HG03521 (cell line): ENCODE data around the gene CENPX.

Source experiments
- ATAC-seq: cut with Tn5 transposase; IDR thresholded peaks from one replicate; pipeline ENCODE4 v1.9.1; 2021; ENCODE audit warnings: mild to moderate bottlenecking, moderate library complexity; ENCODE audit not compliant: unreplicated experiment

CENPX gene

DNA sequence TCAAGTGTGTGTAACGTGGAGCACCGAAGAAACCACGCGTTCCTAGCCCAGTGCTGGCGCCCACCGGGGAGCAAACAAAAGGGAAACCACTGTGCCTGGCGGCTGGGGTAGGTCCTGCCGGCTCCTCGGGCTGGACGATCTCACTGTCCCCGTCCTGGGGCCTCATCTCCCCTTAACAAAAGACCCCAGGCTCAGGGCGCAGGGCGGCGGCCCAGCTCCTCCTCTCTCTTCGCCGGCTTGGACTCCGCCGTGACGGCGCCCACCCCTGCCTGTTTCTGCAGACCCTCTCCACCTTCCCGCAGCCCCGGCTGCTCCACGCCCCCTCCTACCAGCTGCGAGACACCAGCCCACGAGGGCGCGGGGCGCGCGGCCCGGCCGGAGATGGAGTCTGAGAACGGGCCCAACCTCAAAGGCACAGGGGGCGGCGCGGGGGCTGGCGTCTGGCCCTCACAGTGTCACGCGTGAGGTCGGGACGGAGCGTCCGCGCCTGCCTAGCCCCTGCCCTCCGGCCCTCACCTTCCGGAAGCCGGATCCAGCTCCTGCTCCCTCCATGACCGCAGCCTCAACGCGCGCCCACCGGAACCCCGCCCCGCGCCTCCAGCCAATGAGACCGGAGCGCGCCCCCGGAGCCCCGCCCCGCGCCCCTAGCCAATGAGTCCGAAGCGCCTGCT is at the start of gene CENPX:
CENPX (minus strand) TSS at position 569 of the 671 bp plus-strand sequence; CDS start at position 552, 17 bp downstream.
- ATAC-seq, result no peak

- ATAC-seq, result no peak
Measured at GRCh38 chr17:82070611-82071010, 47.9 kb upstream of the CENPX start.

GRCh38 chr17:82065638-82066303 is 43.1 kb upstream of the CENPX start, which contains the start of gene DUS1L:
Gene DUS1L, minus strand, starts transcription at chr17:82065804. Its CDS starts 745 bp downstream, at chr17:82065059.
- ATAC-seq, result peak; percentile 67

DNA sequence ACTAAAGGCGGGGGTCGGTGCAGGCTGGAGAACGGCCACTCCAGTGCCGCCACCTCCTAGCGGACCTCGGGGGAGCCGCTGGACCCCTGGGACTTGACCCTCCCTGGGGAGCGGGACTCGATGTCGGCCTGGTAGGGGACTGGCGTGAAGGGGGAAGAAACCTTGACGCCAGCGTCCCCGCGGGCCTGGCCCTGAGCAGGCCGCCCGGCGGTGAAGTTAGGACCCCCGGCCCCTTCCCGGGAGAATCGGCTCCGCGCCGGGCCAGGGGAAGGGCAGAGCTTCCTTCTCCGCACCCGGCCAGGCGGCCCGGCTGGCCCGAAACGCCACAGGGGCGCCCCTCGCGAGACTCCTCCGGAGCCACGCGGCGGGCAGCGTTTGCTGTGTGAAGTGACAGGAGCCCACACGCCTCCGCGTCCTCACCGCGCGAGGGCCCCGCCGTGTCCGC is 42.5 kb upstream of the CENPX start:
- ATAC-seq, result peak; percentile 28

GRCh38 chr17:82064433-82065192 is 41.9 kb upstream of the CENPX start:
- no peak for ATAC-seq

GRCh38 chr17:82063424-82064415 is 41.0 kb upstream of the CENPX start:
- ATAC-seq, result no peak

GRCh38 chr17:82062984-82063368 is 40.3 kb upstream of the CENPX start:
- no peak for ATAC-seq

DNA sequence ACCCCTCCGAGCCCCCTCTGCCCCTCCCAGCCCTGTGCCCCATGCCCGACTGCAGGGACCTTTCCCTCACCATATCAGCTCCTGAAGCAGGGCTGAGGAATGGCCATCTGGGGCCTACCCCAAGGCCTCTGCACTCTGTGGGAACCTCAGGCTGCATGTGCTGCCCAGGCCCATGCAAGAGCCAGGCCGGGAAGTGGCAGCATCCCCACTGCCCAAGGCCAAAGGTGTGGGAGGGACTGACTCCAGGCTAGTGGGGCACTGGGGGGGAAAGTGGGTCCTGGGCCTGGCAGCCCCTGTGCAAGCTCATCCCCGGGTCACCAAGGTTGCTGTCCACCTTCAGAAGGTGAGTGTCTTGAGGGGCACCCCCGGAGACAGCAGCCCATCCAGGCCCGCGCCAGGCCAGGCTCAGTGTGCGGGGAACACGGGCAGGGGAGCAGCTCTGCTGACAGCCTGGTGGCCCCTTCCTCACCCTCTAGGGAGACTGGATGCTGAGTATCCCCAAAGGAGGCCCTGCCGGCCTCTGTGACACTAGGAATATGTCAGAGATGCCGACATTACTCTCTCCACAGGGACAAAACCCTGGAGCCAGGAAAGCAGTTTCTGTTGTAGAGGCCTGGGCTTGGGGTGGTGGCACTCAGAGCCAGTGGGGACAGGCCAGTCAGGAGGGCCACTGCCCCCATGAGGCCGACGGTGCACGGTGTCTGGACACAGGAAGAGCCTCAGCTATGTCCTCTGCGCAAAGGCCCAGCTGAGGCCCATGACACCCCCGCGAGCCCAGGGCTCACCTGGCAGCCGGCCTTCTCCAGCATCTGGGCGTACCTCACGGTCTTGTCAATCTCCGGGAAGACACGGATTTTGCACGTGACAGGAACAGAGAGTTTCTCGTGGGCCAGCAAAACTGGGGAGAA is 39.7 kb upstream of the CENPX start:
- ATAC-seq, result no peak

- no peak for ATAC-seq
Measured at GRCh38 chr17:82061047-82061925, 38.6 kb upstream of the CENPX start.

- ATAC-seq, result no peak
Measured at GRCh38 chr17:82060614-82061013, 37.9 kb upstream of the CENPX start.

GRCh38 chr17:82060001-82060380 is 37.3 kb upstream of the CENPX start:
- ATAC-seq, result no peak

DNA sequence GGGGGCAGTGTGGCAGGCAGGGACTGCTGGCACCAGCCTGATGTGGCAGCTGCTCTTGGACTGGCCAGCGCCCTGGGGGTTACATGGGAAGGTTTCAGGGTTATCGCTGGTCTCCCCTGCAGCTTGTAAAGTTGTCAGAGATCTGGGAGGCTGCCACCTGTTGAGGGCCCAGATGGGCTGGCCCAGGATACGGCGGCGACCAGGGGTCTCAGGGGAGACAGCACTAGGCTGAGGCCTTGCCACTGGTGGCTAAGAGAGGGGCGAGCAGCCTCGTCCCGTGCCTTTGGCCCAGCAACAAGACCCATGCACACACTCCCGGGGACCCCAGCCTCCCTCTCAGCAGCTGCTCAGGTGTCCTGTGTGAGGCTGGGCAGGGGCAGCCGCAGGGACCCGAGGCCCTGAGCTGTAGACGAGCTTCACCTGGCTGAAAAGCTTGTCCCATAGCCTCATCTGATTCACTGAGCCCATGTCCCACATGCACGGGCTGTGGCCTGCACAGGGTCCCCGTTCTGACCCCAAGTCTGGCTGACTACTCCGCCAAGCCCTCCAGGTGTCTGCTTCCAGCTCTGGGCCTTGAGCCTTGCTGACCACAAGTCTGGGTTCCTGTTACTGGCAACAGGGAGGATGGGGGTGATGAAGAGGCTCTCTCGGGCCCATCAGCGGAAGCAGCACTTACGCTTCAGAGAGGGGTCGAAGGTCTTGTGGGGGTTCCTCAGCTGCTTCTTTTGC is 36.8 kb upstream of the CENPX start:
- ATAC-seq, result no peak

- no peak for ATAC-seq
Measured at GRCh38 chr17:82058855-82059249, 36.2 kb upstream of the CENPX start.

DNA sequence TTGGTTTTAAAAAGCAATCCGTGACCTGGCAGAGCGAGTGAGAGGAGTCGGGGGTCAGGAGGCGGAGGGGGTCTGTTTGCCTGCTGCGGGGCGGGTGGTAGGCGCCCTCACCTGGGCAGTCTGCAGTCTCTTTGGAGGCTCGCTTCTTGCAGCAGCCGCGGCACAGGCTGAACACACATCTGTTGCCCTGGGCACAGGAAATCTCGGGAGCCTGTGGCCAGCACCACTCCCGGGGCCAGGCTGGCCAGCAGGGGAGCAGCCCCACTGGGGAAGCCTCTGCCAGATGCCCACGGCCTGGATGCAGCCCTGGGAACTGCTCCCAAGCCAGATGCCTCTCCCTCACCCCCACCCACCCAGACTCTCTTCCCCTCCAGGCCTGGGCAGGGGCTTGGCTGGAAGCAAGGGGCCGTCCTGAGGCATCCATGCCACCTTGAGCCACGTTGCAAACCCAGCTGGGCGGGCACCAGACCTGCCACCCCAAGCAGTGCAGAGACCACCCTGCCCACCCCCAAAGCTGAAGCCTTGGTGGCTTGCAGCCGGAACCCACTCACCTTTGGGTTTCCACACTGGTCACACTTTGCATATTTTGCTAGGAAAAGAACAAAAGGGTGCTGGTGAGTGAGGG is 35.7 kb upstream of the CENPX start:
- no peak for ATAC-seq

- no peak for ATAC-seq
Measured at GRCh38 chr17:82056729-82057621, 34.3 kb upstream of the CENPX start.

DNA sequence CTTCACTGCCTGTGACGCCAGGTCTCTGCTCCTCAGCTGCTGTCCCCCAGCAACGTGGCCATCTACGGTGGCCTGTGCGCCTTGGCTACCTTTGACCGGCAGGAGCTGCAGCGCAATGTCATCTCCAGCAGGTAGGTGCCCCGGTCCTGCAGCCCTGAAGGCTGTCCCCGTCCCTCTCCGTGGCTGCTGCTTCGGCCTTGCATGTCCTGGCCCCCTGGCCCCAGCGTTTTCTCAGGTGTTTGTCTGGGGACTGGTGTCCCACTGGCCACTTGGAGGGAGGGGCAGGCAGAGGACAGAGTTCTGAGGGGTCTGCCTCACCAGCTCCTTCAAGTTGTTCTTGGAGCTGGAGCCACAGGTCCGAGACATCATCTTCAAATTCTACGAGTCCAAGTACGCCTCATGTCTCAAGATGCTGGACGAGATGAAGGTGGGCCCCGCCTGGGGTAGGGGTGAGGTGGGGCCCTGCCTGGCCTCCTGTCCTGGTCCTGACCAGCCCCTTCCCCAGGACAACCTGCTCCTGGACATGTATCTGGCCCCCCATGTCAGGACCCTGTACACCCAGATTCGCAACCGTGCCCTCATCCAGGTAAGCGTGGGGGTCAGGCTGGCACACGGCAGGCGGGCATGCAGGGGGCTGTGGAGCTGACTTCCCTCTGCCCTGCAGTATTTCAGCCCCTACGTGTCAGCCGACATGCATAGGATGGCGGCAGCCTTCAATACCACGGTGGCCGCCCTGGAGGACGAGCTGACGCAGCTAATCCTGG is 33.5 kb upstream of the CENPX start:
- ATAC-seq, result no peak
